NCI-H82 treated with DMSO at 0.1 percent for 48 hours (cell line): ENCODE results near the gene SERPINA1.
"Not testable (repeated sequence)": the region's sequence is repeated elsewhere in the genome, so short reads cannot be mapped to it uniquely, and the experiment has no call there.

Experiments used
- DNase-seq: peaks from one replicate; lab custom pipeline; 2025; ENCODE audit not compliant: unreplicated experiment; lab: John Stamatoyannopoulos, UW

The SERPINA1 gene

DNA sequence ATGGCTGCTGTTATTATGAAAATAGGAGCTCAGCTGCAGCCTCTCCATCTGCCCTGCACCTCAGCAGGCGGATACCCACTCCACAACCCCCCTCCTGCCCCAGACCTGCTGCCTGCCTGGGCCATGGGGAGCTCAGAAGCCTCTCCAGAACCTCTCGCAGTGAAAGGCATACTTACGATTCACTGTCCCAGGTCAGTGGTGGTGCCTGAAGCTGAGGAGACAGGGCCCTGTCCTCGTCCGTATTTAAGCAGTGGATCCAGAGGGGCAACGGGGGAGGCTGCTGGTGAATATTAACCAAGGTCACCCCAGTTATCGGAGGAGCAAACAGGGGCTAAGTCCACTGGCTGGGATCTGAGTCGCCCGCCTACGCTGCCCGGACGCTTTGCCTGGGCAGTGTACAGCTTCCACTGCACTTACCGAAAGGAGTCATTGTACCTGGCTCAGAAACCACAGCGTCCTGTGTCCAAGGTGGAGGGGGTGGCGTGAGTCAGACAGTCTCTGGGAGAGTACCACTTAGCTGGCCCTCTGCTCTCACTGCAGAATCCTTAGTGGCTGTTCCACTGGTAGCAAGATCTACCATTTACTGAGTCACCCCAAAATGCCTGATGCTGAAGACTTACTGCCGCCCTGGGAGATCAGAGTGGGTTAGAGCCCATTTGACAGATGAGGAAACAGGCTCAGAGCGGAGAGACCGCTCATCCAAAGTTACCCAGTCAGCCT, at the start of gene SERPINA1:
TSS of gene SERPINA1 (minus strand) at position 219 of the 720 bp plus-strand sequence. CDS start 5,365 bp downstream, outside the sequence.
- DNase-seq = no peak

DNA sequence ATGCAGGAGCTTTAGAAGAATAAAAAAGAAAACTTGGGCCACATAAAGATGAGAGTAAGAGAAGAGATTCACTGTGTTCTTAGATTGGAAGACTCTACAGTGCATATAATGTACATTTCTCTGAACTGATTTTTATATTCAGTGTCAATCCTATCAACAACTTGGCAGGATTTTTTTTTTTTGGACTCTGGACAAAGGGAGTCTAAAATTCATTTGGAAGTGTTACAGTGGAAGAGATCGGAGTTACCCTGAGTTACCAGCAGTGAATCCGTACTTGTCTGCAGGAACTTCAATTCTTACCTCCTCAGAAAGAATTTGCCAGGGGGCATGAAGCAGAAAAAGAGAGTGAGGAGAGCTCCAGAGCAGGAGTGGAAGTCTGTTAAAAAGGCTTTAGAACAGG, 40.2 kb upstream of the SERPINA1 start:
- DNase-seq = no peak

GRCh38 chr14:94427016-94427613, 38.7 kb upstream of the SERPINA1 start:
- no peak for DNase-seq

GRCh38 chr14:94426526-94426925, 38.1 kb upstream of the SERPINA1 start:
- no peak for DNase-seq

DNA sequence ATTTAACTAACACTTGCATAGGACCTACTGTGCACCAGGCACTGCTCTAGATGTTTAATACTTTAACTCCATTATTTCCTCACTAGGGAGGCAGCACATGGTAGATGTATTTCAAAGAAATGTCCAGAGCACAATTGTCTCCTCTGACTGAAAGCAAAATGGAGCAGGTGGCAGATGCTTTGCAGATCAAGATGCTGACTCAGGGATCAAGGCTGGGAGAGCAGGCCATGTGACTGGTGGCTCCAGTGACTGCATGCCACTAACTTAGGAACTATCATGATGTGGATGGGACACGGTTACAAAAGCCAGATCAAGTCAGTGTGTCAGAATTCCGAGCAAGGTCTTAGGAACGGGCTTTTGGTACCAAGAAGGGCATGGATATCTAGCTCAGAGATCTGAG, 36.0 kb upstream of the SERPINA1 start:
- DNase-seq = no peak

DNA sequence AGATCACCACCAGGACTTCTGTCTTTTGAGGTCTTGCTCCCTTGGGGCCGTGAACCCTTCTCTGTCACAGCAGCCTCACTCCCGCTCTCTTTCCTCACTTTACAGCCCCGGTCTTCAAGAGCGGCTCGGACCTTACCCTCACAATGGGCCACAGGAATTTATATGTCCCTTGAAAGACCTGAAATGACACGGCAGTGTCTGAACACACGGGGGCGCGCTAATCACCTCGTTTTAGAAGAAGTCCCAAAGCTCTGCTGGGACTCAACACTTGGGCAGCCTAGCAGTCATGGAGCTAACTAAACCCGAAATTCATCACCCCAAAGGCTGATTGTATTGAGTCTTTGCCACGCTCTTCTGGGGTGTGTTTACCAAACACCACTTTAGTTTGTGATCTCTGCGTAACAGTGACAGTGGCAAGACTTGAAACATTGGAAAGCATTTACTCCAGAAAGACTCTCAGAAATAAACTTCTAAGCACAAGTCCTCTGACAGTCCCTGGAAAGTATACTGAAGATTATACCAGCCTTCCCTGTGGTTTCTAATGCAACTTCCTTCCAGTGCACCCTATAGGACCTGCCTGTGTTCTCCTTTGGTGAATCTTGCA, 35.2 kb upstream of the SERPINA1 start:
- no peak for DNase-seq

GRCh38 chr14:94421316-94421715, 32.9 kb upstream of the SERPINA1 start:
- no peak for DNase-seq

DNA sequence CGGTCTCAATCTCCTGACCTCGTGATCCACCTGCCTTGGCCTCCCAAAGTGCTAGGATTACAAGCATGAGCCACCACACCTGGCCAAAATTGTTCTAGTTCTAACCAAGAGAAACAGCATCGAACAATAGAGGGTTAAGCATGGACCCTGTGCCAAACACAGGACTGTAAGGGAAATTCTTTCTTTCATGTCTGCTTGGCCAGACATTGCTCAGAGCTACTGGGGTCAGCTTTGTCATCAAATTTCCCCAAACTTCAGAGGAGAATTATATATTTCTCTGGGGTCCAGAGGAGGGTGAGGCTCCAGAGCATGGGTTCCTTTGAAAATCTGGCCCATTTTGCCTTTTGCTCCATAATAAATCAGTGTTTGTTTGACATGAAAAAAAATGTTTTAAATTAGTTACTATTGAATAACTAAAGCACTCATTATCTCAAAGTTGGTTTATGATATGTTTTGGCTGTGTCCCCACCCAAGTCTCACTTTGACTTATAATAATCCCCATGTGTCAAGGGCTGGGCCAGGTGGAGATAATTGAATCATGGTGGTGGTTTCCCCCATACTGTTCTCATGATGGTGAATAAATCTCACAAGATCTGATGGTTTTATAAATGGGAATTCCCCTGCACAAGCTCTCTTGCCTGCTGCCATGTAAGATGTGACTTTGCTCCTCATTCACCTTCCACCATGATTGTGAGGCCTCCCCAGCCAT, 29.2 kb upstream of the SERPINA1 start:
- DNase-seq = not testable (repeated sequence)

DNA sequence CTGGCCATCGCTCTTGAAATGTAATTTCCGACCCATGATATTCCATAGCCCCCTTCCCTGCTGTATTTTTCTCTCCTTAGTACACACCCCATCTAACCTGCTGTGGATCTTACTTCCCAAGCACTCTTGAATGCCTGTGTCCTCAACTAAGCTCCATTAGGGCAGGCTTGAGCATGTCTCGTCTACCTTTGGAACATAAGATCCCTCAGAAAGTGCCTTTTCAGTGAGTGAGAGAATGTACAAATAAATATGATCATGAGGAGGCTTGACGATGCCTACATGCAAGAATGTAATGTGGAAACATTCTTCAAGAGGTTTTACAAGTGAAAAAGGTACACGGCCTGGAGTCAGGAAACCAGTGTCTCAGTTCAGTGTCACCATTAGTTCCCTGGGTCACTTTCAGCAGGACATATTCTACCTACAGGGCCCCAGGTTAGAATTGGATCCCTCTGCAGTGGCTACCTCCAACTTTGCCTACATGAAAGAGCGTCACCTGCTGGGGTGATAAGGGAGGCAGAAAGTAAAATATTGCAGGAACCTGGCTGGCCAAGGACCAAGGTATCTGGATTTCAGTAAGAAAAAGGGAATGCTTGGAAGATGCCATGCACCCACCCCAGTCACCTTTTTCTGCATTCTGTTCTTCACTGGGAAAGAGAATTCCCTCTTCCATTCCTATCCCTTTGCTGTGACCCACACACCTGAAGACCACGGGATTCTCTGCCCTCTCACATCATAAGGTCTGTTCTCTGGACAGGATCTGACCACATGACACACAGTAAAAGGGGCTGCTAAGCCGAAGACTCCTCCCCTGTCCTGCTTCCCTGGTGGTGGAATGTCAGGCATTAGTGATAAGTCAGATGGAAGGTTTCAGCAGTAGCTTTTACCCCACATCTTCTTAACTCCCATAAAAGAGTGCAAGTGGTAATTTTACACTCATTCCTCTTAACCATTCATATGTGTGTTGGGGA, 24.6 kb upstream of the SERPINA1 start:
- no peak for DNase-seq

GRCh38 chr14:94411638-94412037, 23.2 kb upstream of the SERPINA1 start:
- no peak for DNase-seq

GRCh38 chr14:94409430-94409829, 21.0 kb upstream of the SERPINA1 start:
- DNase-seq = not testable (repeated sequence)

DNA sequence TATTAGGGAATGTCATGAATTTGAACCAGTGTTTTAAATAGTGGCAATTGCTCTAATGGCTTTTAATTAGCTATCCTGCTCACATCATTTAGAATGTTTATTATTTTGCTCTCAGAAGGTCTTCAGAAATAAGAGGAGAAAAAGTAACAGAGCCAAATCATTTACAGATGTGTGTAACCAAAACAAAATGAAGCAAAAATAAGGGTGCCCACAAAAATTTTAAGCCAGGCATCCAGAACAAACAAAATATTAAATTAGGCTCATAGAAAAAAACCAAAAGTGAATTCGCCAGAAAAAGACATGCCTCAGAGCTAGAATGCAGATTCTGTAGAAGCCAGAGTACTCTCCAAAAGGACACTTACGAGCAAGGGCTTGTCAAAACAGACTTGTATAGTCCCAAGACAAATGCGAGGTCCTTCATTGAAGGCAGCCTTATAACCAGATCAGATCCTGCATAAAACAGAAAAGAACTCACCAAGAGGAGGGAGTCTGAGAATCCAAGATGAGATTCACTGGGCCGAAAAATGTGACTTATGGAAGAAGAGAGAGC, 20.2 kb upstream of the SERPINA1 start:
- DNase-seq = no peak

- DNase-seq = no peak
Measured at GRCh38 chr14:94407906-94408305, 19.5 kb upstream of the SERPINA1 start.

- no peak for DNase-seq
Measured at GRCh38 chr14:94406910-94407309, 18.5 kb upstream of the SERPINA1 start.

DNA sequence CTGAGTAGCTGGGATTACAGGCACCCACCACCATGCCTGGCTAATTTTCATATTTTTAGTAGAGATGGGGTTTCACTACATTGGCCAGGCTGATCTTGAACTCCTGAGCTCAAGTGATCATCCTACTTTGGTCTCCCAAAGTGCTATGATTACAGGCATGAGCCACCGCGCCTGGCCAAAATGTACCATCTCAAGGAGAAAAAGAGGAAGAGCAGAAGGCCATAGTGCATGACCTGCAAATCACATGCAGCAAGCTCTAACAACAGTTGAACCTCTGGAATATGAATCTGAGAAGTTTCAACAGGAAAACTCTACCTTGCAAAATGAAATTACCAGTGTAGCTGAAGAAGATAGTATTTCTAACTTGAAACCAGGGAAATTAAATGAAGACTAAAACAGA, 17.1 kb upstream of the SERPINA1 start:
- DNase-seq = no peak

DNA sequence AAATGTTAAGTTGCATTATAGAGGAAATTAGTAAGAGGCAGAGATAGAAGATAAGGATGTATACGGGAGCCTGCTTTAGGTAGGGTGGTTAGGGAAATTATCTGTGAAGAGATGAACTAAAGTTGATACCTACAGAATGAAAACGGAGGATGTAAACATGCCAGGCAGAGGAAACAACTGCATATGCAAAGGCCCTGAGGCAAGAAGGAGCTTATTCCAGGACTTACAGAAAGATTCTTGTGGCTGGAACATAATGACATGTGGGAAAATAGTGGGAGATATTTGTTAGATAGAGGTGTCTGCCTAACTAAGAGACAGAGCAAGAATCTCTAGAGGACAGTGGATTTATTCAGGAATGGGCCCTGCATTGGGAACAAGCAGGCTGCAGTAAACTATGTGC, 16.2 kb upstream of the SERPINA1 start:
- DNase-seq = no peak

DNA sequence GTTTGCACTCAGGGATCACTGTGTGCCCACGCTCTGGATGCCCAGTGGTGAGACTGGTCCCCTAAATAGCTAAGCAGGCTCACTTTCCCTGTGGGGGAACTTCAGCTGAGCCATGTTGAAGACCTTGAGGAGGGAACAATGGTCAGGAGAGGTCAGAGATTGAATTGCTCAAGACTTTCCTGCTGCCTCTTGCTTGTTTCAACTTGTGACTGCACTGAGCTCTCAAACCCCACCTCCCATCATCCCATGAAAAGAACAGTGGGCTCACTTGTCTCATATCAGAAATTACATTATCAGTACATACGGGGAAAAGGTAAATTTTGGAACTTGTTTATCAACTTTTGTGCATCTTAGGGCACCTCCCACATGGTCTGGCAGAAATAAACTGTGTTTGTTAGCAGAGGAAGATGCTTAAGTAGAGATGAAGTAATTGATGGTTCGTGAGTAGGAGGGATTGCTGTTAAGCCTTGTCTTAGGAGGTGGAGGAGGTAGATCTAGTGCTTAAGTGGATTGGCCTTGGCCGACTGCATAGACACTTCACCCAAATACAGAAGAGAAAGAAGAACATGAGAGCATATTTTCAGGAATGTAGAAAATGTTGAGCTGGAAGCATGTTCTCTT, 15.0 kb upstream of the SERPINA1 start:
- no peak for DNase-seq

GRCh38 chr14:94401083-94401482, 12.7 kb upstream of the SERPINA1 start:
- no peak for DNase-seq

GRCh38 chr14:94400422-94400841, 12.0 kb upstream of the SERPINA1 start:
- DNase-seq = no peak

DNA sequence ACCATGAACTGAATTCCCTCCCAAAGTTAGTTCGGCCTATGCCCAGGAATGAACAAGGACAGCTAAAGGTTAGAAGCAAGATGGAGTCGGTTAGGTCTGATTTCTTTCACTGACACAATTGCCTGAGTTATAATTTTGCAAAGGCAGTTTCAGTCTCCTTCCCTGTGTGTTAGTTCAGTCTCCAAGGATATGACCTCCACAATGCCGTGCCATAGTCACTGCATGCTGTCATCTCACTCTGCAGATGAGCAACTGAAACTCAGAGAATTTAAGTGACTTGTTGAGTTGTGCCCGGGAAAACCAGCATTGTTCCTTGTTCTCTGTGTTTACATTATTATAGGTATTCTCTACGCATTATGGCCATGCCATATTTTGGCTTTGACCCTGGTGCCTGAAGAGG, 10.1 kb upstream of the SERPINA1 start:
- DNase-seq = no peak
